Measurements from ENCODE around the gene ZNF385B. TPM values are rescaled to one million over a fixed set of nuclear protein-coding genes. Genes with fewer than 3 reads are reported as not detected.

The ZNF385B gene
- total RNA-seq, 2 donors from 2014 or later, result under 0.01 TPM; not detected in 1

DNA sequence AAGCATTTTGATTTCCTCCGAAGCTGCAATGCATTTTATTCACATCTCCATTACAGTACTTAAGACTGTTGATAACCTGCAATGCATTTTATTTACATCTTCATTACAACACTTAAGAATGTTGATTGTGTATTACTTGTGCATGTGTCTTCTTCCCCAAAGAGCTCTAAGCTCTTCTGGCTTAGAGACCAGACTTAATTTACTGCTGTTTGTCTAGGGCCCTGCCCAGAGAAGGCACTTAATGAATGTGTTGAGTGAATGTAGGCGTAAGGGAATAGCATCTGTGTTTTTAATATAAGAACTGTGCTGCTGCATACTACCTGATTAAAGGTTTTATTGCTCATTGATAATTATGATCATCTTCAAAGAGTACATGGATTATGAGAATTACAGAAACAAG, 295.6 kb downstream of the ZNF385B start:
- intact Hi-C loops (cut with DNase I), result no loop called here
- no peaks in the 10 kb centered on the region for H3K27me3 ChIP-seq
- no peaks in the 10 kb centered on the region for H3K36me3 ChIP-seq (replicated peaks in 1 of 2; ENCODE audit: insufficient read depth in 1 of 2, low read depth in 2 of 2)
- ATAC-seq (no peak), DNase-seq (no peak)
- no peaks in the 10 kb centered on the region for H3K9me3 ChIP-seq
- peaks cover 21% of the 10 kb centered on the region for H3K4me1 ChIP-seq
- WGBS, 2 donors, result 68 to 72% methylated on average over 2 of the region's 2 CpGs
- no peak overlapping the region for H3K27ac ChIP-seq
- no peak overlapping the region for H3K4me3 ChIP-seq
- TF ChIP-seq, protein P1, sequence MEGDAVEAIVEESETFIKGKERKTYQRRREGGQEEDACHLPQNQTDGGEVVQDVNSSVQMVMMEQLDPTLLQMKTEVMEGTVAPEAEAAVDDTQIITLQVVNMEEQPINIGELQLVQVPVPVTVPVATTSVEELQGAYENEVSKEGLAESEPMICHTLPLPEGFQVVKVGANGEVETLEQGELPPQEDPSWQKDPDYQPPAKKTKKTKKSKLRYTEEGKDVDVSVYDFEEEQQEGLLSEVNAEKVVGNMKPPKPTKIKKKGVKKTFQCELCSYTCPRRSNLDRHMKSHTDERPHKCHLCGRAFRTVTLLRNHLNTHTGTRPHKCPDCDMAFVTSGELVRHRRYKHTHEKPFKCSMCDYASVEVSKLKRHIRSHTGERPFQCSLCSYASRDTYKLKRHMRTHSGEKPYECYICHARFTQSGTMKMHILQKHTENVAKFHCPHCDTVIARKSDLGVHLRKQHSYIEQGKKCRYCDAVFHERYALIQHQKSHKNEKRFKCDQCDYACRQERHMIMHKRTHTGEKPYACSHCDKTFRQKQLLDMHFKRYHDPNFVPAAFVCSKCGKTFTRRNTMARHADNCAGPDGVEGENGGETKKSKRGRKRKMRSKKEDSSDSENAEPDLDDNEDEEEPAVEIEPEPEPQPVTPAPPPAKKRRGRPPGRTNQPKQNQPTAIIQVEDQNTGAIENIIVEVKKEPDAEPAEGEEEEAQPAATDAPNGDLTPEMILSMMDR (IDR thresholded peaks at IDR 0.05), result no peak
- no peak for TF ChIP-seq POLR2A (IDR thresholded peaks at IDR 0.05)

DNA sequence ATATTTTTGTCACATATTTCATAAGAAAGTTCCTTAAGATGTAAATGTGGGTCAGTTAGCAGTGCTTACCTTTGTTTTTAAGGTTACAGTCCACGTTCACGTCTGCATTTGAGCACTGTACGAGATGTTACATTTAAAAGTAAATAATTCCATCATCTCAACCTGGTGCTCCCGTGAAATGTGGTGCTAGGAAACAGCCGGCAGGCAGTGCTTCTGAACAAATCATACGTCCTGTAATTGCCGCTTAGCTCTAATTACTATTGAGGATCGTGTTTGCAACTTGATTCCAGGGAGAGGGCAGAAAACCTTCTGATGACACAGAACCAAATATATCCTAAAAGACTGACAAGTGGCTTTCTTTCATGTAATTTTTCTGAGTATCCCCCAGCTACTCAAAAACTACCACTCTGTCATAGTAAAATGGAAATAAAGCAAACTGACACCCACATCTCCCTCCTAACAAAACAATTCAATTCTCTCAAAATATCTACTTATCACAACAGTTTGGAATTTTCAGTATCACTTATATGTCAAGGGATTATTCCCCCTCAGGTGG, 299.0 kb downstream of the ZNF385B start:
- H3K9me3 ChIP-seq, result no peaks in the 10 kb centered on the region
- H3K4me3 ChIP-seq, result no peak overlapping the region
- no peaks in the 10 kb centered on the region for H3K36me3 ChIP-seq (replicated peaks in 1 of 2; ENCODE audit: insufficient read depth in 1 of 2, low read depth in 2 of 2)
- TF ChIP-seq, protein P1 (IDR thresholded peaks at IDR 0.05), result no peak
- TF ChIP-seq POLR2A (IDR thresholded peaks at IDR 0.05), result no peak
- H3K27ac ChIP-seq, result no peak overlapping the region
- intact Hi-C loops (cut with DNase I), result no loop called here
- ATAC-seq, result no peak
- 10 to 12% methylated on average over 8 of the region's 8 CpGs for WGBS, 2 donors
- DNase-seq, result peak in 2 of 4 donors; percentile 16 to 17
- peaks cover 38% of the 10 kb centered on the region for H3K4me1 ChIP-seq
- H3K27me3 ChIP-seq, result no peaks in the 10 kb centered on the region

DNA sequence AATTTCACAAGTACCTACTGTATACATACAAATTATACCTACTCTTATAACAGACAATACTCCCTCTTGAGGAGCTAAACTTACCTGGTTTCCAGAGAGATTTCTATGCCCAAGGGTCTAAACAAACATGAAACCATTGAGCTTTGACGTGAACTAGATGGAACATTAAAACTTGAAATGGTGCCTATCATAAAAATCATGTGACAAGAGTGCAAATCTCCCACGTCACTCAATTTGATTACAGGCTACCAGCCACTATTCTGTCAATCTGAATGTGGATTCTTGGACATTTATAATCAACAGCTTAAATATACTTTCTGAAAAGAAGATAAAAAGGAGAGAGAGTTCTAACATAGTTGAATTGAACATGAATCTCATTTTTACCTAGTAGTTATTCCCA, 299.7 kb downstream of the ZNF385B start:
- Histone ChIP-seq H3K36me3 (replicated peaks in 1 of 2; ENCODE audit: insufficient read depth in 1 of 2, low read depth in 2 of 2) (no peaks in the 10 kb centered on the region), H3K4me3 (no peak overlapping the region), H3K4me1 (peaks cover 38% of the 10 kb centered on the region), H3K9me3 (no peaks in the 10 kb centered on the region), H3K27me3 (no peaks in the 10 kb centered on the region), H3K27ac (peak overlapping the region in 1 of 4 donors; percentile 7)
- ATAC-seq (no peak), DNase-seq (no peak)
- intact Hi-C loops (cut with DNase I), result no loop called here
- TF ChIP-seq POLR2A (IDR thresholded peaks at IDR 0.05), result no peak
- TF ChIP-seq, protein P1 (IDR thresholded peaks at IDR 0.05), result no peak
- 16 to 21% methylated on average over 2 of the region's 2 CpGs for WGBS, 2 donors

DNA sequence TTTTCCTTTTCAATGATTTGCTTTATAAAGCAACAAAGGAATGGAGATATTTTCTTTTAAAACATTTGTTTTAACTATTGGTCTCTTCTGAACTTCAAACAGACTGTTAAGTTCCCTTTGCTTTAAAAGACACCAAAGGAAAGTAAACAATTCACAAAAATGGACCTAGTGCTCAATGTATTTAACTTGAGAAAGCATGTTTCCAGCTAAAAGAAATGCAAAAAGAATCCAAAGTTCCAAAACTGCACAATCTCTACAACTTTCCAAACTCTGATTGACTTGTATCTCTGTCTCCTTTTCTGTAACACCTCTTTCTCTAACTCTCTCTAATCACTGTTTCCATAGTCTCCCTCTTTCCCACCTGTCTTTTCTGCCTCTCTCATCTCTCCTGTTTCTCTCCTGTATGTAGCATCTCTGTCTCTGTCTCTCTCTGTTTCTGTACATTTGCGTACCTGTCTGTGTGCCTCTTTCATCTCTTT, 301.1 kb downstream of the ZNF385B start:
- peaks cover 38% of the 10 kb centered on the region for H3K4me1 ChIP-seq
- 94 to 95% methylated on average over 1 of the region's 1 CpG for WGBS, 2 donors
- H3K27me3 ChIP-seq, result no peaks in the 10 kb centered on the region
- no peak for TF ChIP-seq POLR2A (IDR thresholded peaks at IDR 0.05)
- TF ChIP-seq, protein P1 (IDR thresholded peaks at IDR 0.05), result no peak
- no peak for DNase-seq
- intact Hi-C loops (cut with DNase I), result no loop called here
- H3K36me3 ChIP-seq (replicated peaks in 1 of 2; ENCODE audit: insufficient read depth in 1 of 2, low read depth in 2 of 2), result no peaks in the 10 kb centered on the region
- H3K4me3 ChIP-seq, result no peak overlapping the region
- H3K9me3 ChIP-seq, result no peaks in the 10 kb centered on the region
- ATAC-seq, result no peak
- H3K27ac ChIP-seq, result no peak overlapping the region

All from body of pancreas (tissue), 4 donors.